ENCODE results near the gene GCNA.

DNA sequence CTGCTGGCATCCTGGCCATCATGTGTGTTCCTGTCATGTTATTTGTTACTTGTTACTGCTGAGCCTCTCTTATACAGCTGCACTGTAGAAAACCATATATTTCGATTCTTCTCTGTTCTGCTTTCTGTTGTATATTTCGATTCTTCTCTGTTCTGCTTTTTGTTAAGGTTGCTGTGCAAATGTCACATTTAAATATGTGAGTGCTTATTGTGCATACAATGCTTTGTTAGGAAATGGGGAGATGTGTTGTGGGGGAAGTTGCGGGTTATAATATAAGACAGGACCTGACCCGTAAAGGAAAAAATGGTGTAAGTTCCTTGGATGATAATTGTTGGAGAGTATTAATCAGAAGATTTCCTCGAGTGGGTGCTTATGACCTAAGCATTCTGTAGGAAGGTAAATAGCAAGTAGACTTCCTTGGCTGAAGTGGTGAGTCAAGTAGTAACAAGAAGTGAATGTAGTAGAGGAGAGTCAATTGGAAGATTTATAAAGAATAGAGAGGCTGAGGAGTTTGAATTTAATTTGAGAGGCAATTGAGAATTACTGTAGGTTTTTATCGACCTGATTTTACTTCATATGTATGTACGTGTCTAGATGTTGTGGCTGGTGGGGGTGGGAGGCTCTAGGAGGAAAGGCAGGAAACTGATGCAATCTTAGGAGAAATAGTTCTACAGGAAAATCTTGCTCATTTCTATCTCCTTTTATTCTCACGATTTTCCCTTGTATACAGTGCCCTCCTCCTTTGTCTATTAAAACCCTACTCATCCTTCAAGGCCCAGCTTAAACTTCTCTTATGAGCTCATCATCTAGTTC is 36.8 kb upstream of the GCNA start:
- no peak for TF ChIP-seq CTCF (IDR thresholded peaks at IDR 0.05)
- TF ChIP-seq POLR2A (IDR thresholded peaks at IDR 0.05) = no peak

Measured in adrenal gland (tissue), 5 donors.